HEK293 (cell line): Measurements from ENCODE around the gene TMEM259.
A peak's percentile ranks its signal among the peaks of the same experiment; 100 is the strongest.

Experiments used
- AEBP2 ChIP-seq: fragments of 450-650 bp; formaldehyde crosslinking; IDR thresholded peaks from 2 replicates; pipeline ENCODE4 v1.5.1; 2016; ENCODE audit warnings: missing biosample characterization, missing genetic modification characterization, borderline replicate concordance
- CTCF ChIP-seq: fragments of 450-650 bp; formaldehyde crosslinking; IDR thresholded peaks from 2 replicates; pipeline ENCODE4 v1.5.1; 2016; ENCODE audit warnings: missing biosample characterization, missing genetic modification characterization
- FEZF1 ChIP-seq: fragments of 450-650 bp; formaldehyde crosslinking; IDR thresholded peaks from 2 replicates; pipeline ENCODE4 v1.5.1; 2016; ENCODE audit warnings: missing biosample characterization, missing genetic modification characterization
- GLI2 ChIP-seq: fragments of 450-650 bp; formaldehyde crosslinking; IDR thresholded peaks from 2 replicates; pipeline ENCODE4; 2017; ENCODE audit warnings: missing biosample characterization, missing genetic modification characterization, low read depth, borderline replicate concordance
- KLF17 ChIP-seq: fragments of 450-650 bp; formaldehyde crosslinking; IDR thresholded peaks from 2 replicates; pipeline ENCODE4 v1.5.1; 2016; ENCODE audit warnings: missing biosample characterization, missing genetic modification characterization
- PRDM10 ChIP-seq: fragments of 450-650 bp; formaldehyde crosslinking; IDR thresholded peaks from 2 replicates; pipeline ENCODE4 v1.5.1; 2016; ENCODE audit warnings: missing biosample characterization, missing genetic modification characterization
- PRDM6 ChIP-seq: fragments of 450-650 bp; formaldehyde crosslinking; IDR thresholded peaks from 2 replicates; pipeline ENCODE4 v1.5.1; 2017; ENCODE audit warnings: missing biosample characterization, missing genetic modification characterization
- SP3 ChIP-seq: fragments of 450-650 bp; formaldehyde crosslinking; IDR thresholded peaks from 2 replicates; pipeline ENCODE4 v1.5.1; 2016; ENCODE audit warnings: missing biosample characterization, missing genetic modification characterization
- ZBTB17 ChIP-seq: fragments of 450-650 bp; formaldehyde crosslinking; IDR thresholded peaks from 2 replicates; pipeline ENCODE4 v1.5.1; 2016; ENCODE audit warnings: missing biosample characterization, missing genetic modification characterization
- ZFHX2 ChIP-seq: fragments of 450-650 bp; formaldehyde crosslinking; conservative IDR thresholded peaks from 2 replicates; pipeline ENCODE4 v1.5.1; 2016; ENCODE audit warnings: missing biosample characterization, missing genetic modification characterization
- ZNF16 ChIP-seq: fragments of 450-650 bp; formaldehyde crosslinking; IDR thresholded peaks from 2 replicates; pipeline ENCODE4 v1.5.1; 2016; ENCODE audit warnings: low read depth, missing biosample characterization, missing genetic modification characterization
- ZNF24 ChIP-seq: fragments of 450-650 bp; formaldehyde crosslinking; IDR thresholded peaks from 2 replicates; pipeline ENCODE4 v1.5.1; 2016; ENCODE audit warnings: missing biosample characterization, missing genetic modification characterization
- ZNF311 ChIP-seq: fragments of 450-650 bp; formaldehyde crosslinking; IDR thresholded peaks from 2 replicates; pipeline ENCODE4 v1.5.1; 2017; ENCODE audit warnings: missing biosample characterization, missing genetic modification characterization, borderline replicate concordance
- ZNF350 ChIP-seq: fragments of 450-650 bp; formaldehyde crosslinking; IDR thresholded peaks from 2 replicates; pipeline ENCODE4 v1.5.0; 2017; ENCODE audit warnings: missing biosample characterization, mild to moderate bottlenecking, missing genetic modification characterization
- ZNF354C ChIP-seq: fragments of 450-650 bp; formaldehyde crosslinking; IDR thresholded peaks from 2 replicates; pipeline ENCODE4 v1.5.1; 2016; ENCODE audit warnings: missing biosample characterization, missing genetic modification characterization, low read depth, borderline replicate concordance
- ZNF366 ChIP-seq: fragments of 450-650 bp; formaldehyde crosslinking; conservative IDR thresholded peaks from 2 replicates; pipeline ENCODE4 v1.5.1; 2016; ENCODE audit warnings: missing biosample characterization, missing genetic modification characterization
- ZNF37A ChIP-seq: fragments of 450-650 bp; IDR thresholded peaks from 2 replicates; pipeline ENCODE4 v1.5.1; 2018; ENCODE audit warnings: missing biosample characterization, missing genetic modification characterization
- ZNF433 ChIP-seq: fragments of 450-650 bp; formaldehyde crosslinking; IDR thresholded peaks from 2 replicates; pipeline ENCODE4 v1.5.1; 2016; ENCODE audit warnings: missing biosample characterization, missing genetic modification characterization, low read depth
- ZNF510 ChIP-seq: fragments of 450-650 bp; formaldehyde crosslinking; IDR thresholded peaks from 2 replicates; pipeline ENCODE4 v1.5.1; 2018; ENCODE audit warnings: mild to moderate bottlenecking, missing genetic modification characterization, missing biosample characterization; ENCODE audit not compliant: insufficient replicate concordance
- ZNF560 ChIP-seq: fragments of 450-650 bp; formaldehyde crosslinking; IDR thresholded peaks from 2 replicates; pipeline ENCODE4 v1.5.1; 2017; ENCODE audit warnings: missing biosample characterization, missing genetic modification characterization, borderline replicate concordance
- ZNF677 ChIP-seq: fragments of 450-650 bp; IDR thresholded peaks from 2 replicates; pipeline ENCODE4 v1.5.0; 2018; ENCODE audit warnings: missing biosample characterization, mild to moderate bottlenecking, missing genetic modification characterization, moderate library complexity
- ZNF707 ChIP-seq: fragments of 450-650 bp; formaldehyde crosslinking; IDR thresholded peaks from 2 replicates; pipeline ENCODE4 v1.5.1; 2016; ENCODE audit warnings: missing biosample characterization, missing genetic modification characterization
- ZNF791 ChIP-seq: fragments of 450-650 bp; formaldehyde crosslinking; IDR thresholded peaks from 2 replicates; pipeline ENCODE4 v1.5.1; 2016; ENCODE audit warnings: missing biosample characterization, missing genetic modification characterization
- ZNF843 ChIP-seq: fragments of 450-650 bp; formaldehyde crosslinking; IDR thresholded peaks from 2 replicates; pipeline ENCODE4 v1.5.1; 2016; ENCODE audit warnings: missing biosample characterization, missing genetic modification characterization
- ZSCAN30 ChIP-seq: fragments of 450-650 bp; IDR thresholded peaks from 2 replicates; pipeline ENCODE4 v1.5.1; 2018; ENCODE audit warnings: missing biosample characterization, mild to moderate bottlenecking, missing genetic modification characterization, moderate library complexity
- TF ChIP-seq, protein P1 (sequence below): fragments of 450-650 bp; formaldehyde crosslinking; IDR thresholded peaks from 2 replicates; pipeline ENCODE4 v1.5.1; 2016; ENCODE audit warnings: missing biosample characterization, missing genetic modification characterization
- TF ChIP-seq, protein P2 (sequence below): fragments of 450-650 bp; formaldehyde crosslinking; IDR thresholded peaks from 2 replicates; pipeline ENCODE4 v1.5.1; 2017; ENCODE audit warnings: missing biosample characterization, missing genetic modification characterization

TMEM259 gene

GRCh38 chr19:982567-983170, 38.3 kb downstream of the TMEM259 start (continued):
- TF ChIP-seq ZNF366 (tag by site-specific recombination) (0 out of 2 replicates have a peak, but pooled peaks have one; percentile 31), ZNF560 (tag by site-specific recombination) (no peak), ZBTB17 (tag by site-specific recombination) (no peak), ZNF350 (tag by site-specific recombination) (no peak), ZNF843 (tag by site-specific recombination) (no peak), ZNF354C (tag by site-specific recombination) (no peak), PRDM10 (0 out of 2 replicates have a peak, but pooled peaks have one; percentile 16), ZNF791 (tag by site-specific recombination) (no peak), ZNF24 (tag by site-specific recombination) (no peak), ZNF16 (tag by site-specific recombination) (no peak), ZSCAN30 (tag by site-specific recombination) (peak; percentile 98), ZNF433 (tag by site-specific recombination) (no peak), ZFHX2 (tag by site-specific recombination) (no peak), ZNF311 (tag by site-specific recombination) (no peak), ZNF37A (tag by site-specific recombination) (peak; percentile 28; the same call in 1 of the 2 replicates), ZNF510 (no peak), SP3 (tag by site-specific recombination) (peak; percentile 54), ZNF677 (tag by site-specific recombination) (peak; percentile 64; the same call in 1 of the 2 replicates), GLI2 (no peak), FEZF1 (tag by site-specific recombination) (no peak), ZNF707 (tag by site-specific recombination) (no peak), PRDM6 (tag by site-specific recombination) (no peak), AEBP2 (tag by site-specific recombination) (no peak), CTCF (peak; percentile 42; the same call in 1 of the 2 replicates), KLF17 (tag by site-specific recombination) (peak; percentile 55; the same call in 1 of the 2 replicates)
- TF ChIP-seq, protein P1, sequence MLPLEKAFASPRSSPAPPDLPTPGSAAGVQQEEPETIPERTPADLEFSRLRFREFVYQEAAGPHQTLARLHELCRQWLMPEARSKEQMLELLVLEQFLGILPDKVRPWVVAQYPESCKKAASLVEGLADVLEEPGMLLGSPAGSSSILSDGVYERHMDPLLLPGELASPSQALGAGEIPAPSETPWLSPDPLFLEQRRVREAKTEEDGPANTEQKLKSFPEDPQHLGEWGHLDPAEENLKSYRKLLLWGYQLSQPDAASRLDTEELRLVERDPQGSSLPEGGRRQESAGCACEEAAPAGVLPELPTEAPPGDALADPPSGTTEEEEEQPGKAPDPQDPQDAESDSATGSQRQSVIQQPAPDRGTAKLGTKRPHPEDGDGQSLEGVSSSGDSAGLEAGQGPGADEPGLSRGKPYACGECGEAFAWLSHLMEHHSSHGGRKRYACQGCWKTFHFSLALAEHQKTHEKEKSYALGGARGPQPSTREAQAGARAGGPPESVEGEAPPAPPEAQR = no peak
- TF ChIP-seq, protein P2, sequence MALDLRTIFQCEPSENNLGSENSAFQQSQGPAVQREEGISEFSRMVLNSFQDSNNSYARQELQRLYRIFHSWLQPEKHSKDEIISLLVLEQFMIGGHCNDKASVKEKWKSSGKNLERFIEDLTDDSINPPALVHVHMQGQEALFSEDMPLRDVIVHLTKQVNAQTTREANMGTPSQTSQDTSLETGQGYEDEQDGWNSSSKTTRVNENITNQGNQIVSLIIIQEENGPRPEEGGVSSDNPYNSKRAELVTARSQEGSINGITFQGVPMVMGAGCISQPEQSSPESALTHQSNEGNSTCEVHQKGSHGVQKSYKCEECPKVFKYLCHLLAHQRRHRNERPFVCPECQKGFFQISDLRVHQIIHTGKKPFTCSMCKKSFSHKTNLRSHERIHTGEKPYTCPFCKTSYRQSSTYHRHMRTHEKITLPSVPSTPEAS (tag by site-specific recombination) = no peak
